Heart left ventricle (tissue), 16 donors: ENCODE results near the gene WDR93. TPM values are rescaled to one million over a fixed set of nuclear protein-coding genes. Genes with fewer than 3 reads are reported as not detected.

Experiments
- ATAC-seq, 4 donors: fragments of 200-7000 bp; cut with Tn5 transposase; one replicate each; pipeline ENCODE4 v1.9.1; 2020 to 2022; ENCODE audit warnings: moderate library complexity in 4 of 4, mild to moderate bottlenecking in 3 of 4, moderate number of reproducible peaks in 1 of 4
- DNase-seq, 5 donors: peaks; one replicate each; pipeline ENCODE4 v3.0.0-alpha.2; 2020
- H3K27ac ChIP-seq, 12 donors: fragments of 200-600 bp; sonication (generic) in 4 of 12; one replicate each; pipeline versions ENCODE4 v1.5.0 to v1.8.0; 2016 to 2022; ENCODE audit warnings: mild to moderate bottlenecking in 2 of 12
- H3K27me3 ChIP-seq, 9 donors: fragments of 200-600 bp; sonication (generic) in 2 of 9; one replicate each; pipeline versions ENCODE4 v1.5.1 to v1.8.0; 2016 to 2022; ENCODE audit warnings: mild to moderate bottlenecking in 3 of 9
- H3K36me3 ChIP-seq, 9 donors: fragments of 200-600 bp; sonication (generic) in 2 of 9; one replicate each; pipeline versions ENCODE4 v1.5.0 to v1.8.0; 2018 to 2022; ENCODE audit warnings: mild to moderate bottlenecking in 2 of 9
- H3K4me1 ChIP-seq, 12 donors: fragments of 200-600 bp; sonication (generic) in 4 of 12; one replicate each; pipeline versions ENCODE4 v1.5.0 to v1.8.0; 2016 to 2022; ENCODE audit warnings: mild to moderate bottlenecking in 3 of 12
- H3K4me3 ChIP-seq, 12 donors: fragments of 200-600 bp; sonication (generic) in 4 of 12; one replicate each; pipeline versions ENCODE4 v1.5.0 to v1.8.0; 2017 to 2022; ENCODE audit warnings: mild to moderate bottlenecking in 9 of 12, moderate library complexity in 4 of 12
- H3K9me3 ChIP-seq, 12 donors: fragments of 200-600 bp; sonication (generic) in 4 of 12; one replicate each; pipeline versions ENCODE4 v1.5.0 to v1.8.0; 2016 to 2022; ENCODE audit warnings: mild to moderate bottlenecking in 1 of 12
- POLR2A ChIP-seq, 2 donors: fragments of 450-650 bp; IDR thresholded peaks; one replicate each; pipeline ENCODE4 v1.6.1; 2017; ENCODE audit warnings: antibody characterized with exemption in 2 of 2, mild to moderate bottlenecking in 2 of 2, moderate library complexity in 2 of 2
- WGBS, 4 donors: extraction: QIAGEN DNeasy Blood & Tissue Kit in 2 of 4; methylation state at CpG; one replicate each; pipeline versions ENCODE4 v1.1.5 to v1.1.7; 2013 to 2018; 5-methylcytosine and 5-hydroxymethylcytosine counted together
- intact Hi-C, 10 donors: fragments of 100-400 bp; cut with DNase I; formaldehyde crosslinking; loops; one replicate each; pipeline versions ENCODE4 v1.11.1 to v1.14.2; 2022
- polyA plus RNA-seq, 2 donors: library from polyadenylated mRNA; stranded (reverse); fragments of 200-250 nt; gene quantifications; one replicate each; pipeline ENCODE4 v1.2.3, GENCODE V29; 2013
- total RNA-seq, 9 donors: library from RNA; depleted of rRNA in 2 of 9; stranded (reverse); fragments of >200 nt in 2 of 9; fragmentation: NEBNext Ultra II Directional in 3 of 9; extraction: Animal tissue kit (Norgen Biotek cat#: 25700) in 3 of 9; gene quantifications; one replicate each; pipeline versions ENCODE4 v1.1.0 to v1.2.4, GENCODE V29; 2016 to 2023
- TF ChIP-seq, protein P1 (sequence below), 12 donors: fragments of 200-600 bp; sonication (generic) in 4 of 12; IDR thresholded peaks; one replicate each; pipeline versions ENCODE4 v1.5.0 to v1.8.0; 2018 to 2022; ENCODE audit warnings: antibody characterized with exemption in 12 of 12, mild to moderate bottlenecking in 5 of 12
- donor health status: ischemic (EF 13 %, LVEDD 7.1; RV severe dilation, severe dysfunction).
- donor health status: healthy with polysubstance abuse.
- donor health status: DM: no; HTN: yes; CAD: no.
- donor health status: DM: no; HTN: no; CAD: no.
- donor health status: ischemic (EF 25% LVEDD 6.9; RV normal size, moderate dysfunction).
- donor health status: ischemic (EF 25% LVEDD 5.7; RV mildly dilated, moderate dysfunction).
- donor health status: healthy.
- donor health status: DM: yes; HTN: yes; CAD: no.
- donor health status: ischemic (EF 35%, LVEDD 5.7; RV mildly dilated, moderate dysfunction).
- donor health status: nonischemic (EF 11% LVEDD 7.7; RV severe dilation, severe dysfunction).
- donor health status: DM: yes; HTN: yes; CAD: no.
- donor health status: PGD.
- donor health status: ischemic (EF 29% LVEDD 5.4; RV normal size, mild dysfunction).
- donor health status: nonischemic (EF 23%, LVEDD 6.1; RV moderate dilation, normal function).

WDR93 gene
- total and polyA plus RNA-seq, 11 donors, result 0.10 to 0.21 TPM; not detected in 9

DNA sequence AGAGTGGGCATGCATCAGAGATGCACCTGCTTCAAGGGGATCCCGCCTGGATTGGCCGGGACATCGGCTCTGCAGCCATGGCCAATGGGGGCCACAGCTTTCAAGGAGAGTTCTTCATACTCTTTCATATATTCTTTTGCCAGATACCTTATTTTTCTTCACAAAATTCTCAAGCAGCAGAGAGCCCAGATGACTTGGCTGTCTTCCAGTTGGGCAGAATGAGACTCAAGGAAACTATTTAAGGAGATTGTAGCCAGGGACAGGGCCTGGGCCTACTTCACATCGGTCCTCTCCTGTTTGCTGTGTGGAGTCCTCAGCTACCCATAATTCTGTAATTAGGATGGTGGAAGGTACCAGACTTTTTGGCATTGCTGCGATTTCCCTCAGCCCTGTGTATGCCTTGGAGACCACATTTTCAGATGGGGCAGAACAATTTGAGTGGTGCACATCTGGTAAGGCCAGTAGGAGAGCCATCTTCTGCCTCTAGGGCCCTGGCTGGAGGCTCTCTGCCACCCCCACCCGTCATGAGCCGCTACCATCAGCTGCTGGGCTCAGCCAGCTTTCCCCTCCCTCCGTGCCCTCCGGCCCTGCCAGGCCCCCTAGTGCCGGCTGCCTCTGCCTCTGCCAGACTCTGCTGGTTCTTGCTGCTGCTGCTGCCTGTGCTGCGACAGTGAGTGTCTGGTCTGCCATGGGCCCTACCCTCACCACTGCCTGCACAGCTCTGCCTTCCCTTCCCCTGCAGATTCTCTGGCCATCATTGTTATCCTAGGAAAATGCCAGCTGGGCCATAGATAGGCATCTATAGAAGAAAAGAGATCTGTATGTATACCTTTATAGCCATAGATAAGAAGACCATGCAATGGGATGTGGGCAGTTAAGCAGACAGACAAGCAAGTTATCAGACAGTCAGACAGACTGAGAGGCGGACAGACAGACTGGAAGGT lies 18.1 kb upstream of the WDR93 start:
- no peak for ATAC-seq
- Histone ChIP-seq H3K36me3 (no peaks in the 10 kb centered on the region), H3K27ac (no peak overlapping the region), H3K4me1 (peaks cover 0 to 4% (median 0%) of the 10 kb centered on the region in 12 donors), H3K9me3 (no peaks in the 10 kb centered on the region), H3K4me3 (no peak overlapping the region), H3K27me3 (no peaks in the 10 kb centered on the region)
- 82 to 91% (median 86%) methylated on average over 12 of the region's 12 CpGs for WGBS, 4 donors
- intact Hi-C loops, result no loop called here
- TF ChIP-seq POLR2A (IDR thresholded peaks at IDR 0.05), result no peak
- TF ChIP-seq, protein P1, sequence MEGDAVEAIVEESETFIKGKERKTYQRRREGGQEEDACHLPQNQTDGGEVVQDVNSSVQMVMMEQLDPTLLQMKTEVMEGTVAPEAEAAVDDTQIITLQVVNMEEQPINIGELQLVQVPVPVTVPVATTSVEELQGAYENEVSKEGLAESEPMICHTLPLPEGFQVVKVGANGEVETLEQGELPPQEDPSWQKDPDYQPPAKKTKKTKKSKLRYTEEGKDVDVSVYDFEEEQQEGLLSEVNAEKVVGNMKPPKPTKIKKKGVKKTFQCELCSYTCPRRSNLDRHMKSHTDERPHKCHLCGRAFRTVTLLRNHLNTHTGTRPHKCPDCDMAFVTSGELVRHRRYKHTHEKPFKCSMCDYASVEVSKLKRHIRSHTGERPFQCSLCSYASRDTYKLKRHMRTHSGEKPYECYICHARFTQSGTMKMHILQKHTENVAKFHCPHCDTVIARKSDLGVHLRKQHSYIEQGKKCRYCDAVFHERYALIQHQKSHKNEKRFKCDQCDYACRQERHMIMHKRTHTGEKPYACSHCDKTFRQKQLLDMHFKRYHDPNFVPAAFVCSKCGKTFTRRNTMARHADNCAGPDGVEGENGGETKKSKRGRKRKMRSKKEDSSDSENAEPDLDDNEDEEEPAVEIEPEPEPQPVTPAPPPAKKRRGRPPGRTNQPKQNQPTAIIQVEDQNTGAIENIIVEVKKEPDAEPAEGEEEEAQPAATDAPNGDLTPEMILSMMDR (IDR thresholded peaks at IDR 0.05), result no peak
- no peak for DNase-seq

GRCh38 chr15:89673165-89673512 lies 17.5 kb upstream of the WDR93 start:
- peak in 1 of 4 donors; percentile 42 for ATAC-seq
- DNase-seq, result no peak
- Histone ChIP-seq H3K4me3 (no peak overlapping the region), H3K9me3 (no peaks in the 10 kb centered on the region), H3K27ac (no peak overlapping the region), H3K4me1 (peaks cover 0 to 4% (median 0%) of the 10 kb centered on the region in 12 donors), H3K27me3 (no peaks in the 10 kb centered on the region), H3K36me3 (no peaks in the 10 kb centered on the region)
- WGBS, 4 donors, result 50 to 58% (median 55%) methylated on average over 7 to 12 of the region's 12 CpGs
- TF ChIP-seq, protein P1 (IDR thresholded peaks at IDR 0.05), result peak in 9 of 12 donors; percentile 16 to 39 (median 22)
- TF ChIP-seq POLR2A (IDR thresholded peaks at IDR 0.05), result no peak
- intact Hi-C loops, result no loop called here

- intact Hi-C loops, result no loop called here
- Histone ChIP-seq H3K27me3 (no peaks in the 10 kb centered on the region), H3K4me3 (no peak overlapping the region), H3K9me3 (no peaks in the 10 kb centered on the region), H3K36me3 (no peaks in the 10 kb centered on the region), H3K27ac (no peak overlapping the region), H3K4me1 (peaks cover 0 to 4% (median 0%) of the 10 kb centered on the region in 12 donors)
- no peak for DNase-seq
- ATAC-seq, result no peak
- TF ChIP-seq POLR2A (IDR thresholded peaks at IDR 0.05), result no peak
- TF ChIP-seq, protein P1 (IDR thresholded peaks at IDR 0.05), result no peak
- 73 to 77% (median 77%) methylated on average over 4 of the region's 4 CpGs for WGBS, 4 donors
These were observed 16.1 kb upstream of the WDR93 start for GRCh38 chr15:89674526-89674925.

GRCh38 chr15:89675606-89676005 lies 15.0 kb upstream of the WDR93 start:
- no peaks in the 10 kb centered on the region for H3K9me3 ChIP-seq
- H3K27ac ChIP-seq, result no peak overlapping the region
- DNase-seq (no peak), ATAC-seq (no peak)
- WGBS, 4 donors, result 69 to 85% (median 79%) methylated on average over 6 of the region's 6 CpGs
- TF ChIP-seq POLR2A (IDR thresholded peaks at IDR 0.05), result no peak
- TF ChIP-seq, protein P1 (IDR thresholded peaks at IDR 0.05), result no peak
- peaks cover 0 to 11% (median 8%) of the 10 kb centered on the region in 12 donors for H3K4me1 ChIP-seq
- H3K4me3 ChIP-seq, result no peak overlapping the region
- intact Hi-C loops, result no loop called here
- H3K36me3 ChIP-seq, result no peaks in the 10 kb centered on the region
- no peaks in the 10 kb centered on the region for H3K27me3 ChIP-seq
